ENCODE data around the gene TUSC2. TPM values are rescaled to one million over a fixed set of nuclear protein-coding genes. Genes with fewer than 3 reads are reported as not detected.

The TUSC2 gene
- total and polyA plus RNA-seq, 10 of the 15 experiments (the other 5 are each of a cell fraction or from before 2014, with no cell fraction given): 4.0 to 73.8 (median 34.3) TPM

GRCh38 chr3:50300681-50301254 is 27.3 kb downstream of the TUSC2 start:
- CTCF ChIA-PET: interaction anchor here (0.7 to 3.5 kb wide), 2 partner anchors 18 to 24 kb away, joined by 3 to 13 read pairs; no protein-coding TSS in a partner anchor
- Histone ChIP-seq H3K36me3 (ENCODE audit: control insufficient read depth in 2 of 2, insufficient read depth in 2 of 2, low read length in 1 of 2) (no peaks in the 10 kb centered on the region), H3K27me3 (replicated peaks in 1 of 2; ENCODE audit: control insufficient read depth in 2 of 2, insufficient read depth in 2 of 2, low read length in 1 of 2) (no peaks in the 10 kb centered on the region), H3K9ac (ENCODE audit: control insufficient read depth, insufficient read depth, low read length) (no peak overlapping the region), H3K79me2 (ENCODE audit: control insufficient read depth, insufficient read depth, low read length) (peaks cover 2% of the 10 kb centered on the region; the same call in 1 of the 2 replicates), H3K4me2 (ENCODE audit: control insufficient read depth, insufficient read depth) (peak overlapping the region; percentile 90; the same call in 1 of the 2 replicates), H4K20me1 (ENCODE audit: control insufficient read depth, insufficient read depth) (no peaks in the 10 kb centered on the region), H3K9me3 (replicated peaks; ENCODE audit: control insufficient read depth, insufficient read depth, low read length) (no peaks in the 10 kb centered on the region), H3K27ac (ENCODE audit: control insufficient read depth, insufficient read depth) (no peak overlapping the region), H2AFZ (ENCODE audit: control insufficient read depth, low read depth, low read length) (no peak overlapping the region), H3K4me3 (peak overlapping the region; percentile 13; the same call in 1 of the 2 replicates), H3K4me1 (ENCODE audit: control insufficient read depth, insufficient read depth, low read length) (peaks cover 4% of the 10 kb centered on the region)
- no peak for TF ChIP-seq BRCA1 (IDR thresholded peaks at IDR 0.05; ENCODE audit: low read depth, low read length)
- no peak for TF ChIP-seq CUX1 (IDR thresholded peaks at IDR 0.05; ENCODE audit: insufficient replicate concordance, low read depth, low read length)
- TF ChIP-seq CEBPZ (IDR thresholded peaks at IDR 0.05; ENCODE audit: low read depth, low read length): no peak
- TF ChIP-seq SMAD5 (IDR thresholded peaks at IDR 0.05; ENCODE audit: low read depth): no peak
- TF ChIP-seq CEBPB (IDR thresholded peaks at IDR 0.05; ENCODE audit: borderline replicate concordance in 1 of 2, low read depth in 2 of 2, low read length in 2 of 2): no peak
- no peak for TF ChIP-seq RBBP5 (conservative IDR thresholded peaks at IDR 0.05)
- in situ Hi-C loops (cut with MboI) (no loop called here), intact Hi-C loops (cut with micrococcal nuclease; ENCODE audit: unreplicated experiment) (no loop called here)
- 85% methylated on average over 6 of the region's 6 CpGs for WGBS (ENCODE audit: insufficient coverage, insufficient replicate concordance, low lambda C conversion rate, missing lambda C conversion rate)
- RAD21 ChIA-PET (ENCODE audit: unreplicated experiment): no interaction called here
- DNase-seq (ENCODE audit: low read depth, low spot score): no peak
- no peak for FAIRE-seq
- BruUV-seq (replicated peaks): no TSS peak
- POLR2A ChIA-PET: no interaction called here
- SMC1A ChIA-PET (ENCODE audit: uncharacterized antibody, unreplicated experiment): no interaction called here
- ATAC-seq: no peak
